GM12892 (cell line): ENCODE results near the gene GREM2.

Source experiments
- POLR2A ChIP-seq: IDR thresholded peaks from 2 replicates; pipeline ENCODE4 v1.6.1; 2011; ENCODE audit warnings: low read depth, low read length, control low read depth
- POLR2AphosphoS5 ChIP-seq: IDR thresholded peaks from 2 replicates; pipeline ENCODE4 v1.6.1; 2011; ENCODE audit warnings: low read depth, low read length, control low read depth

- TF ChIP-seq POLR2A (no peak), POLR2AphosphoS5 (no peak)
Observed at GRCh38 chr1:240492832-240493440, 119.0 kb downstream of the GREM2 start.
